ENCODE data around the gene HBG2.
"Not testable (repeated sequence)": the region's sequence is repeated elsewhere in the genome, so short reads cannot be mapped to it uniquely, and the experiment has no call there.

The HBG2 gene

DNA sequence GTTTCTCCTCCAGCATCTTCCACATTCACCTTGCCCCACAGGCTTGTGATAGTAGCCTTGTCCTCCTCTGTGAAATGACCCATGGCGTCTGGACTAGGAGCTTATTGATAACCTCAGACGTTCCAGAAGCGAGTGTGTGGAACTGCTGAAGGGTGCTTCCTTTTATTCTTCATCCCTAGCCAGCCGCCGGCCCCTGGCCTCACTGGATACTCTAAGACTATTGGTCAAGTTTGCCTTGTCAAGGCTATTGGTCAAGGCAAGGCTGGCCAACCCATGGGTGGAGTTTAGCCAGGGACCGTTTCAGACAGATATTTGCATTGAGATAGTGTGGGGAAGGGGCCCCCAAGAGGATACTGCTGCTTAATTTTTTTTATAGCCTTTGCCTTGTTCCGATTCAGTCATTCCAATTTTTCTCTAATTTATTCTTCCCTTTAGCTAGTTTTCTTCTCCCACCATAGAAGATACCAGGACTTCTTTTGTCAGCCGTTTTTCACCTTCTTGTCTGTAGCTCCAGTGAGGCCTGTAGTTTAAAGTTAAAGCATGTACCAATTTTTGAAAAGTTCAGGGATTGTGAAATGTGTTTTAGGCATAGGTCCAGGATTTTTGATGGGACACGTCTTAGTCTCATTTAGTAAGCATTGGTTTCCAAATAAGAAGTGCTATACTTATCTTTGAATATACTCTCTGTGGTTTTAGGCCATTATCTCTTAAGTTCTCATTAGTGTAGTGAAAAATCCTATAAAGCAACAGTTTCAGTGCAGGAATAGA lies at the start of gene HBG2:
Gene HBG2 (minus strand): TSS at position 136 of the 768 bp plus-strand sequence. CDS start 53 bp downstream, at position 83.
- not testable (repeated sequence) for DNase-seq

DNA sequence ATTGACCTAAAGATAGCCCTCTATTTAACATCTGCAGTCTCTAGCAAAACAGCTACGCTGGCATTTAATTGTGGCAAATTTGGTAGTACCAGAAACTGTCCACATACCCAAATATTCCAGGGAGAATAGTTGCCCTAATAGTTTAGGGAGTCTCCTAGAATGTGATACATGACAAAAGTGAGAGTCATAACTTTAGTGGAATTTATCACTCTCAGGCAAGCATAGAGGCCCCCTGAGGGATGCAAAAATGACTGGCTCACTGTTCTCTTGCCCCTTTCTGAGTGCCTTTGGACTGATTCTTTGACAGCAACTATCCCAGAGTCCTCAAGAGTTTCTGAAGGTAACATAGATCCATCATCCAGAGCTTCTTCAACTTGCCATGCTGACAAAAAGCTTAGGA lies 49.5 kb upstream of the HBG2 start:
- no peak for DNase-seq

DNA sequence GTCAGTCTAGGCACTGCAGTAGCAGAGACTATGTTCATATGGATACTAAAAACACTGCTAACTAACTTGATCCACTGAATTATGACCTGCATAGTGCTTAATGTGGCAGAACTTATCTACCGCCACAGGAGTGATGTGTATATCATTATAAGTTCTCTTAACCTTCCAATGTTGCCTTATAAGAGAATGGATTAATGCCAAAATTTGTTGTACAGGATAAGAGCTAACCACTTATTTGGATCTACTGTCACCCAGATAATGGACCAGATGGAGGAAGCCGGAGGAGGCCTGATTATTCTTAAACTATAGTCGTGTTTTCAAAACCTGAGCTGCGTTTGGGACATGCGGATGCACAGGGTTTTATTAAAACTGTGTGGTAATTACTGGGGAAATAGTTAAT lies 49.0 kb upstream of the HBG2 start:
- DNase-seq: no peak

DNA sequence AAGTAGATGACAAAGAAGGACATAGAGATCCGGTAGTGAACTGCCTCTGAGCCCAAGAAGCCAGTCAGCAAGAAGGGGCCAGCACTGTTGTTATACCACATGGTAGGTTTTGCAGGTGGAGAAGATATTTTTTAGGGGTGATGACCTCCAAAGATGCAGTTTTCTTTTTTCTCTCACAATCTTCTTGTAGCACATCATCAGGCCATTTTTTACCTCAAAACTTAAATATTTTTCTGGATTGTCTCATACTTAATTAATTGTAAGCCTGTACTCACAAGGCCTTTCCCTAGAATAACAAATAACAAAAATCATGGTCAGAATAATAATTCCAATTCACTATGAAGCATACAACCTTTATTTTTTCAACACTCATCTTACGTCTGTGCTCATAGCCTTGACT lies 47.3 kb upstream of the HBG2 start, which contains the start of gene OR51B4:
Gene OR51B4 (minus strand): TSS at position 101 of the 400 bp plus-strand sequence. CDS start 0 bp downstream, at position 101.
- DNase-seq: no peak

DNA sequence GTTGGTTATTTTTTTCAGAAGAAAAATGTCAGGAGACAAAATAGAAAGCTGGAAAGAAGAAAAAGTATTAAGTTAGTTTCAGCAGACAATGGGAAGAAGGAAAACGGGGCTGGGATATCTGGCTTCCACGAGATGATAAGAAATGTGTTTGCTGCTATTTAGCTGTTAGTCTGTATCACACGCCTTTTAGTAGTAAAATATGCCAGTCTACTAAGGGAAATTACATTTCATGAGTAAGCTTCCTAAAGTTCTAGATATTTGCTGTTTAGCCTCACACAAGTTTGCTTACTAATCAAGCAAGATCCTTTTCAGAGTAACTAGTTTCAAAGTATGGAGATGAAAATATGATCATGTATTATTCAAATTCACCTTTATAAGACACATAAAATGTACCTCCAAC lies 45.7 kb upstream of the HBG2 start:
- no peak for DNase-seq

DNA sequence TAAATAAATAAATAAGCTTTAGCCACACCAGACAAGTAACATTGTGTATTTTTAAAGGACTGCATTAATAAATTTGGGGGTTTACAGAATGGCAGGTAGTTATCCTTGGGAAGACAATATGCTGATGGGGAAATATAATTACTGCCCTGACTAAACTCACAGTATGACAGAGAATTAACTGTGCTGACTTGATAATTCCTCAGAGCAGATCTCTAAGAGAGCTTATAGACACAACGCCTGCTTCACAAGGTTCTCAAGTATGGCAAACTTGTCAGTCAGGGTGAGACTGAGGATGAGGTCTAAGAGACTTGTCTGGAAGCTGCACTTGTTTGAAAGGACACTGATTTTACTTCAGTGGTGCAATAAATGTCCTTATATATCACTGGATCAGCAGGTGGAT lies 43.9 kb upstream of the HBG2 start:
- DNase-seq: peak in 1 of 2 experiments; percentile 17

DNA sequence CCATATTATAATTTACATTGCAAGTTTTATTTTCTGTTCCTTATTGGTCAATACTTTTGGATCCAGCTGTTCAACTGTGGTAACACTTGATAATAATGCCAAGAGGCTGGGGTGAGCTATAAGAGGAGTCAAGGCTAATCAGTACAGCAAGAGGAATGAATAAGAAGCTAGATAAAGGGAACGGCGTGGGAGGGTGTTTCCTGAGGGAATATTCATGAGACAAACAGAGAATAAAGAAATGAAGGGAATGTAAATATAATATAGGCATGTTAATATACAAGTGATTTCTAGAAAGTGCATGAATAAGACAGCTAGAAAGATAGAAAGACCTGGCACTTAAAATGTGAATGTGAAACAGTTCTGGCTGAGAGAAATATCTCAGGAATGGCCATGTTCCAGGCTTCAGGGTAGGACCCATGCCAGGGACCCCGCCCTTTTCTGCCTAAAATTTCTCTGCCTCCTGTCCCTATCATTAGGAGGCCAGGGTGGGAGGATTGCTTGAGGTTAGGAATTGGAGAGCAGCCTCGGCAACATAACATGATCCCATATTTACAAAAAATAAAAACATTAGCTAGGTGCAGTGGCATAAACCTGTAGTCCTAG lies 43.2 kb upstream of the HBG2 start:
- DNase-seq: no peak

DNA sequence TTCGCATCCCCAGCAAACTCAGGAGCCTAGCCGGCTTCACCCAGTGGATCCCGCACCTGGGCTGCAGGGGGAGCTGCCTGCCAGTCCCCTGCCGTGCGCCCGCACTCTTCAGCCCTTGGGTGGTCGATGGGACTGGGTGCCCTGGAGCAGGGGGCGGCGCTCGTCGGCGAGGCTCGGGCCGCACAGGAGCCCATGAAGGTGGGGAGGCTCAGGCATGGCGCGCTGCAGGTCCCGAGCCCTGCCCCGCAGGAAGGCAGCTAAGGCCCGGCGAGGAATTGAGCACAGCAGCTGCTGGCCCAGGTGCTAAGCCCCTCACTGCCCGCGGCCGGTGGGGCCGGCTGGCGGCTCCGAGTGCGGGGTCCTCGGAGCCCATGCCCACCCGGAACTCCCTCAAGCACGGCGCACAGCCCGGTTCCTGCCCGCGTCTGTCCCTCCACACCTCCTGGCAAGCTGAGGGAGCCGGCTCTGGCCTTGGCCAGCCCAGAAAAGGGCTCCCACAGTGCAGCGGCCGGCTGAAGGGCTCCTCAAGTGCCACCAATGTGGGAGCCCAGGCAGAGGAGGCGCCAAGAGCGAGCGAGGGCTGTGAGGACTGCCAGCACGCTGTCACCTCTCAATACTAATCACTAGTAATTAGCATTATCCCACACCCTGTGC lies 39.9 kb upstream of the HBG2 start:
- not testable (repeated sequence) for DNase-seq

DNA sequence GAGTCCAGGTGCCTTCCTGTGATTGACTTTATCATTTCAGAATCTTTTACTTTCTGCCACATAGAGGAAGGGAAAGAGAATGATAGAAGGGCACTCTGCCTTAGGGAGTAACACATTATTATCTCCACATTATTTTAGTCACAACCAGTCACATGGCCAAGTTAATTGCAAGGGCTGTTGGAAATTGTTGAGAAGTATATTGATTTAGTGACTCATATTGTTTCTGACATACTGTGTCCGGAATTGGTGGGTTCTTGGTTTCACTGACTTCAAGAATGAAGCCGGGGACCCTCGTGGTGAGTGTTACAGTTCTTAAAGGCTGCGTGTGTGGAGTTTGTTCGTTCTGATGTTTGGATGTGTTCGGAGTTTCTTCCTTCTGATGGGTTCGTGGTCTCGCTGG lies 38.4 kb upstream of the HBG2 start:
- DNase-seq: no peak

DNA sequence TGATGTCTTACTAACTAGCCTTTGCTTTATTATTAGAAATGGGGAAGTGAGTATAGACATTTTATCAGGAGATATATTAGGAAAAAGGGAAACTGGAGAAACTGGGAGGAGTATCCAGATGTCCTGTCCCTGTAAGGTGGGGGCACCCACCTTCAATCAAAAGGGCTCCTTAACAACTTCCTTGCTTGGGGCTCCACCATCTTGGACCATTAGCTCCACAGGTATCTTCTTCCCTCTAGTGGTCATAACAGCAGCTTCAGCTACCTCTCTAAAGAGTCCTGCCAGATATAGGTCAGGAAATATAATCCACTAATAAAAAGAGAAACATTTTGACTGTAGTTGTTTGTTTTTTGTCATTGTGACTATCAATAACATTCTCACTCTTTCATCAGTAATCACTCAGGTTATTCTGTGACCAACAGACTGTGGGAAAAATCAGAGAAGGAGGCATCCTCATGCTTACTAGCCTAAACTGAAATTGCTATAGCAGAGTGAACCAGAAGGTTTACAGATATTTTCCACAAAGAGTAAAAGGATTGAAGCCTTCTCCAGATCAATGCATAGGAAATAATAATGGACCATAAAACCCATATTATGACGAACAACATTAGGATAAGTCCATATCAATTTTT lies 36.7 kb upstream of the HBG2 start:
- DNase-seq: peak; percentile 20 to 58

DNA sequence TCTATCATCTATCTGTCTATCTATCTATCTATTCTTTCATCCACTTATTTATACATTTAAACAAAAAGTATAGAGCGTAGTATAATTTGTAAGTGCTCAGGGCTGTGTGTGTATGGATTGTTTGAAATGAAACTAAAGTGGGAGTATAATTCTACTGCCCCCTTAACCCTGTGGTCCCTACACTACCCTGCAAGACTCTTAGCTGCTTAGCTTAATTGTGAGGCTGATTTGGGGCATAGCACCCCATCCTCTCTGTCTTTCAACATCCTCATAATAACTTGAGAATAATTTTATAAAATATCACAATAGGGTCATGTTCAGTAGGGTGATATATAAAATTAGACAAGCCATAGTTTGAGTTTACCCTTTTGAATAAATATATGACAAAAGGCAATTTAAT lies 35.5 kb upstream of the HBG2 start:
- no peak for DNase-seq

DNA sequence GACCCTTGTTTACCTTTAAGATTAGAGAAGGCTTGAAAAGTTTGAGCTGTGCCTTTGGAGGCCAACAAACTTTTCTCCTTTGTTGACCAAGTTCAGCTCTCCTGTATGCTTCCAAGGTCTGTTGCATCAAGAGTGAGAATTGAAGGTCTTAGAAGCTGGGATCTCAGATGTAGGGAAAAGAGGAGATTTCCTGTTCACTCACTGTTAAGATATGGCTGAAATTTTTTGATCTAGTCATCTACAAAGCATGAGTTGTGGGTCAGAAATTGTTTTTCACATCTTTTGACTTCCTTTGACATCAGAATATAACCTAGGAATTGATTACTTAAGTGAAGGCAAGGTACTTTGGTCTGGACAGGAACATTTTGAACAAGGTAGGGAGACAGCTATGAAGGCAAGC lies 35.1 kb upstream of the HBG2 start:
- DNase-seq: no peak

DNA sequence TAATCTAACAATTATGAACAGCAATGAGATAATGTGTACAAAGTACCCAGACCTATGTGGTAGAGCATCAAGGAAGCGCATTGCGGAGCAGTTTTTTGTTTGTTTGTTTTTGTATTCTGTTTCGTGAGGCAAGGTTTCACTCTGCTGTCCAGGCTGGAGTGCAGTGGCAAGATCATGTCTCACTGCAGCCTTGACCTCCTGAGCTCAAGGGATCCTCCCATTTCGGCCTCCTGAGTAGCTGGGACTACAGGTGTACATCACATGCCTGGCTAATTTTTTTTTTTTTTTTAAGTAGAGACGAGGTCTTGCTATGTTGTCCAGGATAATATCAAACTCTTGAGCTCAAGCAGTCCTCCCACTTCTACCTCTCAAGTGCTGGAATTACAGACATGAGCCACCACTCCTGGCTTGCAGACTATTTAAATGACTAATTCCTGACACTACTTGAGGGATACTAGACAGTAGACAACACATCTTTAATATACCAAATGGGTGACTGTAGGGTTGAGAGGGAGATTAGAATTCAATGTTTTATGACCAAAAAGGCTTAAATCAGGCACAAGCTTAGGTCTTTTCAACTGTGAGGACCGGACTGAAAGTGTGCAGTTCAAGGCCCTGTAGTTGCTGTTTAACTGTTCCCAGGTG lies 34.4 kb upstream of the HBG2 start:
- no peak for DNase-seq

DNA sequence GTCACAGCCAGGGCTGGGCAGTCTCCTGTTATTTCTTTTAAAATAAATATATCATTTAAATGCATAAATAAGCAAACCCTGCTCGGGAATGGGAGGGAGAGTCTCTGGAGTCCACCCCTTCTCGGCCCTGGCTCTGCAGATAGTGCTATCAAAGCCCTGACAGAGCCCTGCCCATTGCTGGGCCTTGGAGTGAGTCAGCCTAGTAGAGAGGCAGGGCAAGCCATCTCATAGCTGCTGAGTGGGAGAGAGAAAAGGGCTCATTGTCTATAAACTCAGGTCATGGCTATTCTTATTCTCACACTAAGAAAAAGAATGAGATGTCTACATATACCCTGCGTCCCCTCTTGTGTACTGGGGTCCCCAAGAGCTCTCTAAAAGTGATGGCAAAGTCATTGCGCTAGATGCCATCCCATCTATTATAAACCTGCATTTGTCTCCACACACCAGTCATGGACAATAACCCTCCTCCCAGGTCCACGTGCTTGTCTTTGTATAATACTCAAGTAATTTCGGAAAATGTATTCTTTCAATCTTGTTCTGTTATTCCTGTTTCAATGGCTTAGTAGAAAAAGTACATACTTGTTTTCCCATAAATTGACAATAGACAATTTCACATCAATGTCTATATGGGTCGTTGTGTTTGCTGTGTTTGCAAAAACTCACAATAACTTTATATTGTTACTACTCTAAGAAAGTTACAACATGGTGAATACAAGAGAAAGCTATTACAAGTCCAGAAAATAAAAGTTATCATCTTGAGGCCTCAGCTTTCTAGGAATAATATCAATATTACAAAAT lies 33.7 kb upstream of the HBG2 start:
- no peak for DNase-seq

DNA sequence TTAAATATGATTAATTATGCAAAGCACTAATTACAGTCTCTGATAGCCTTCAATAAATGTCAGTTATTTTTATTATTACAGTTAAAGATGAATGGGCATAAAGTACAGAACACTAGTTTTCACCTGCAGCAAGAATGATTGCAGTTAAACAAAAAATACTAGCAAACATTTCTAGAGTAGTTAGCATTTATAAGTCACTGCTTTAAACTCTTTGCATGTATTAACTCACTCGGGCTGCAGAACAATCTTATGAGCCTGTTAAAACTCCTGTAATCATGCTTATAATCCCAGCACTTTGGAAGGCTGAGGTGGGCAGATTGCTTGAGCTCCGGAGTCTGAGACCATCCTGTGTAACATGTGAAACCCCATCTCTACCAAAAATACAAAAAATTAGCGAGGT lies 32.3 kb upstream of the HBG2 start:
- DNase-seq: no peak

DNA sequence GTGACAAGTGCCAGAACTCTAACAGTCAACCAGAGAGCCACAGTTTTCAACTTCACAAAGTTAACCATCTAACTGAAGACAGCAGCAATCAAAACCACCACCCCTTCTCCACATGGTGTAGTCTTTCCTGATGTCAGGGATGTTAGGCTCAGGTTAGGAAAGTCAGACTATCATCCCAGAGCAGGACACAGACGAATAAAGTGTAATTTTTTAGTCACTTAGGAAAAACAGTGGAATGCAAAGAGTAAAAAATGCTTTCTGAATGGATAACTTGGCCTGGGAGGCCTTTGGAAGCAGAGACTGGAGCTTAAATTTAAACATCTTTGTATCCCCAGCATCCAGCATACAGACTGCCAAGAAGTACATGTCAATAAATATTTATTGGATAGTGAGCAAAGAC lies 31.8 kb upstream of the HBG2 start:
- DNase-seq: no peak

DNA sequence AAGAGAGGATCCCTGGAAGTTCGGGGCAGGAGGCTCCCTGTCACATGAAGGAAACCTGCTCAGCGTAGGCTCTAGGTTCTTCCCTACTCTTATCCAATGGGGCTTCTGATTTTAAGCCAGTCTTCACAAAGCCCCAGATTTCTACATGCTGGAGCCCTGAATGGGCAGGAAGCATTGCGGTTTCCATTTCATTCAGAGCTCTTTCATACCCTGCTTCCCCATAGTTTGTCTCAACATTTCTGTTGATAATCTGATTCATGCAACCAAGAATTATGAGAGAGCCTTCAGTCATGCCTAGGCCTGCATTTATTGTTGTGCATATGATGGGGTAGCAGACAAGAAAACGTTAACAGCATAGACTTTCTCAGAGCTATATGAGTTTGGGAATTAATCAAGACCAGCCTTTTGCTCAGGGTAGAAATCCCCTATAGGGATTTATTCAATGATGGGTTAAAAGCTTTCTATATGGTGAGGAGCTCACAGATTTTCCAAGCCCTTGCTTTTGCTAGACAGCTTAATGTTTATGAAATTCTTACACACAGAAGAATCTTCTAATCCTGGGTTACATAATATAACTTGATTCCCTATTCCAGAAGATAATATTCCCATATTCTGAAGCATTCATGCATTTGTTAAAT lies 31.2 kb upstream of the HBG2 start:
- no peak for DNase-seq

DNA sequence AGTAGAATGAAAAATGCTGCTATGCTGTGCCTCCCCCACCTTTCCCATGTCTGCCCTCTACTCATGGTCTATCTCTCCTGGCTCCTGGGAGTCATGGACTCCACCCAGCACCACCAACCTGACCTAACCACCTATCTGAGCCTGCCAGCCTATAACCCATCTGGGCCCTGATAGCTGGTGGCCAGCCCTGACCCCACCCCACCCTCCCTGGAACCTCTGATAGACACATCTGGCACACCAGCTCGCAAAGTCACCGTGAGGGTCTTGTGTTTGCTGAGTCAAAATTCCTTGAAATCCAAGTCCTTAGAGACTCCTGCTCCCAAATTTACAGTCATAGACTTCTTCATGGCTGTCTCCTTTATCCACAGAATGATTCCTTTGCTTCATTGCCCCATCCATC lies 30.1 kb upstream of the HBG2 start:
- DNase-seq: no peak

DNA sequence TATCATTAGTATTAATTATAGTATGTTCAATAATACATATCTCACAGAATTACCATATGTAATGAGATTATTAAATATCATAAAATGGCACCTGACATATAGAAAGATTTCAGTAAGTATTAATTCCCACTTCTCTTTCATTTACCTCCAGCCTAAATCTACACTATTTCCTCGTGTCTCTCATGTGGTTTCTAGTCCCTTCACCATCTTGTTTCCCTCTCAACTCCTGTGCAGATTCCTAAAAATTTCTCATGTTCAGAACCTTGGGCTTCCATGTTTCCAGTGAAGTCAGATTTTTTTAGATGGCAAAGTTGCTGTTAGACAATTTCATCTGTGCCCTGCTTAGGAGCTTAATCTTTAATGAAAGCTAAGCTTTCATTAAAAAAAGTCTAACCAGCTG lies 29.3 kb upstream of the HBG2 start:
- DNase-seq: no peak

DNA sequence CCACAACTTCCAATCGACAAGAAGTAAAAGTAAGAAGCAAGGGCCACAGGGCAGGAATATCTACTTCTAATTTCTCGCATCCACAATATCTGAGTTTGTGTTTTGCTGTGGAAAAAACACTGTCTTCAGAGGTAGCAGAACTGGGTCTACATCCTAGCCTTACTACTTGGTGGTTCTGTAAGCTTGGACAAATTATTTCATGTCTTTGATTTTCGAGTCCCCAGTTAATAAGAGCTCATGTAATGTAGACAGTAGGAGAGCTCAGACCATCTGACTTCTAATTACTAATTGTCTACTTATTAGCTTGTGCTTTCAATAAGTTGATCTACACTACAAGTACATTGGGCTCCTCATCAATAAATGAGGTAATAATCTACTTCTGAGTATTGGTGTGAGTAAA lies 28.5 kb upstream of the HBG2 start:
- DNase-seq: no peak

DNA sequence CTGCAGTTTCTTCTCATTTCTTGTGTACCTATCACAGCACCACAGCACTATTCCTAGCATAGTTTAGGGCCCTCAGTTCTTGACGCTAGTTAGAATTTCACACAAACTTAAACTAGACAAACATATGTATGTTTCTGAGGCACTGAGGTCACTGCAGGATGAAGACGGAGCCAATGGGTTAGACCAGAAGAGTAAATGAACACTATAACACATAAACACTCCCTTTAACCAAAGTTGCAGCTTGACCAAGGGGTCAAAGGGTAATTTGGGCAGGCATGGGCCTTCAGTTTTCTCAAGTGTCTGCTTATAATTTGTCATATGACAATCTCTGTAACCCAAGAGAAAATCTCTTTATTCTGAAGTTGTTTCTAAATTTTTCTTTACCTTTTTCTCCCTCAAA lies 28.0 kb upstream of the HBG2 start:
- no peak for DNase-seq

DNA sequence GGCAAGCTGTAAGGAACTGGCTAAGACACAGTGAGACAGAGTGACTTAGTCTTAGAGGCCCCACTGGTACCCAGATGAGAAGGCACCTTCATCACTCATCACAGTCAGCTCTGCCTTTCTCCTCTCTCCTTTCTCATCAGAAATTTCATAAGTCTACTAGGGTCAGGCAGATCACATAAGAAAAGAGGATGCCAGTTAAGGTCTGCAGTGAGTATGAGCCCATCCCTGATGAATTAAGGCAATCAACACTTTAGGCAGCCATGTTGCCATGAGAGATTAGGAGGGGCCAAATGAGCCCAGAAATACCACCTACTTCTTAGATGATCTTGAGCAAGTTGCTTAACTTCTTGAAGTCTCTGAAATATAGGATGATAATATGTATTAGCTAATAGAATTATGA lies 27.0 kb upstream of the HBG2 start:
- DNase-seq: no peak

Data from NCI-H524 (cell line).